Fibroblast of skin of left quadriceps (primary cell): ENCODE measurements around the gene ATG2B.

Experiments
- DNase-seq, 2 experiments: peaks; one replicate each; pipeline ENCODE4 v3.0.0-alpha.2; 2013; ENCODE audit warnings: low read depth in 2 of 2

The ATG2B gene

GRCh38 chr14:96309896-96310330 is 53.2 kb downstream of the ATG2B start:
- DNase-seq: no peak

- DNase-seq: no peak
Measured at GRCh38 chr14:96309133-96309895, 53.8 kb downstream of the ATG2B start.

- no peak for DNase-seq
Measured at GRCh38 chr14:96307434-96307833, 55.7 kb downstream of the ATG2B start.

DNA sequence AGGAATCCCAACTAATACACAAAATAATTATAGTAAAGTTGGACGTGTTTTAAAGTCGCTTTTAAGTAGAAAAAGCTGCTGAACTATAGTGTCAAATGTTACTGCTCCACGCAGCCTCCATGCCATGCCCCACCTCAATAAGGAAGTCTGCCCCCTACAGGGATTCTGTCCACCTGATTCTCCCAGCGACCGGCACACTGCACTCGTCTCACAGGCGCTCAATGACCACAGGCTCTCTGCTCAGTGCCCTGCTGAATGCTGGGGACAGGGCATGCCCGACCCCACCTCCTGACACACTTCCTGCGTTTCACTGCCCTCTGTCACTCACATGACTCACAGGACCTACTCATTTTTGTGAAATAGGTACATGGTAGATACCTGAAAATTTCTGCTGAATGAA is 58.2 kb downstream of the ATG2B start:
- DNase-seq: no peak

- DNase-seq: no peak
Measured at GRCh38 chr14:96303981-96304380, 59.2 kb downstream of the ATG2B start.

DNA sequence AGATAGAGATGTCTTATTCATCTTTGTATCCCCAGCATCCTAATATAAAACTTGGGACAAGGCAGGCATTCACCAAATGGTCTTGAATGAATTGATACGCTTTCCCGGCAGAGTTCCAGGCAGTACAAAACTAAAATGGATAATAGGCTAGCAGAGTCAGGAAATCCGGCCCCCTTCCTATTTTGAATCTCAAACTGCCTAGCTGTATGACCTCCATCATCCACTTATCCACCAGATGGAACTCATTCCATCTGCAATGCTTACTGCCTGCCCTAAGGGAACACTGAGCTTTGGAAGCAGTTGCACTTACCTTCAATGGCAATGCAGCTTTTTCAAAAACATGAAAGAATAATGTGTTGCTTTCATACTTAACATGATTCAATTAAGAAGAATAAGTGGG is 63.7 kb downstream of the ATG2B start:
- no peak for DNase-seq

DNA sequence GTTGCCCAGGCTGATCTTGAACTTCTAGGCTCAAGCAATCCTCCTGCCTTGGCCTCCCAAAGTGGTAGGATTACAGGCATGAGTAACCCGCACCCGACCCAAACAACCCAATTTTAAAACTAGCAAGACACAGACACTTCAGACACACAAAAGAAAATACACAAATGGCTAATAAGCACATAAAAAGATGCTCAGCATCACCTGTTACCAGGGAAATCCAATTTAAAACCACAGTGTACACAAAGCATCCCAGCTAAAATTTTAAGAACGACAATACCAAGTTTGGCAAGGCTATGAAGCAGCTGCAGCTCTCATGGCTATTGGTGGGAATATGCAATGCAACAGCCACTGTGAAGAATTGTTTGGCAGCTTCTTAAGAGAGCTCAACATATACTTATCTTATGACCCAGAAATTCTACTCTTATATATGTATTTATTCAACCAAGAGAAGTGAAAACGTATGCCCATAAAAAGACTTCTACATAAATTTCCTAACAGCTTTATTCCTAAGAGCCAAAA is 65.1 kb downstream of the ATG2B start:
- DNase-seq: no peak

GRCh38 chr14:96297000-96297399 is 66.1 kb downstream of the ATG2B start:
- no peak for DNase-seq

DNA sequence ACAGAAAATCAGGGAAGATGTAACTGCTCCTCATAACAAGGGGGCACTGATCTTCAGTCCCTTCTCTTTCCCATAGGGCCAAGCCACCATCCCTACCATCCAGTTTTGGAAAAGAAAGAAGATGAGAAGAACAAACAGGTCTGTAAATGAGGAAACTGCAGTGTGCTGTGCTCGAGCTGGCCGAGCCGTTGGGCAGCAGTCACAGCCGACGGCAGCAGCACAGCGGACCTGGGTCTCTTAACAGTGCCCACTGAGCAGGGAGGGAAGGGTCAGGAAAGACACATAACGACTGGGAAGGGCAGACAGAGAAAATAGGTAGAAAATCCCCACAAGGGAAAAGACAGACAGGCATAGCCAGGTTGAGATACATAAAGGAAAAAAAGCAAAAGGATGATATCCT is 68.9 kb downstream of the ATG2B start:
- DNase-seq: no peak

DNA sequence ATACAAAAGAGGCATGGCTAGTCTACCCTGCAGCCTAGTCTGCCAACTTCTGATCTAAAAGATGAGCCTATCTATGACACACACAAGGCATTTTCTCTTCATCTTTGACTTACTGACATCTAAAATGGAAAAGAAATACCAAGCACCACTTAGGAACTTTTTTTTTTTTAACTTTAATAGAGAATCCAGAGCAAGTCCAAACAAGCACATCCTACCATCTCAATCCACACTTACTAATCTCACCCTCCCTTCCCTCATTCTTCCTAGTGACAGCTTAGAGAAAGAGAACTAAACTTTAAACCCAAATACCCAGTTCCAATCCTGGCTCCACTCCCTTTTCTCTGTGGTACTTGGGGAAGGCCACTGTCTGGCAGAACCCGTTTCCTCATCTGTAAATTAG is 75.3 kb downstream of the ATG2B start:
- DNase-seq: no peak

GRCh38 chr14:96286251-96286650 is 76.9 kb downstream of the ATG2B start:
- no peak for DNase-seq

DNA sequence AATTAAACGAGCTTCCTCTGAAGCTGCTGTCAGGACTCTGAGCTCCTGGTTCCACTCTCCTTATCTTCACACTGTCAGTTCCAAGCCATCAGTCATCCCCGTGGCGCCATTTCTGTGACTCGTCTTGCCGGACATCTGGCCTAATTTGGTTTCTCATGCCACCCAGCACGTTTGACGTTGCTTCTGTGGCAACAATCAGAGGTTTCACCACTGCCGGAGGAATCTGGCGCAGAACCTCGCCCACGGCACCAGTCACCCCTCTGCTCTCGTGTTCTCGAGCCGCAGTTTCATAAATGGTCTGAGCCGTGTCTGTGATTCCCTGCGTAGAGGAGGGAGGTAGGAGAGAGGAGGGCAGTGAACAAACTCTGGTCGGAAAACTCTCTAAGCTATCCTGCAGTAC is 77.5 kb downstream of the ATG2B start:
- no peak for DNase-seq

- no peak for DNase-seq
Measured at GRCh38 chr14:96284430-96284829, 78.7 kb downstream of the ATG2B start.

- no peak for DNase-seq
Measured at GRCh38 chr14:96284008-96284407, 79.1 kb downstream of the ATG2B start.

GRCh38 chr14:96281486-96281885 is 81.7 kb downstream of the ATG2B start:
- DNase-seq: no peak

- DNase-seq: no peak
Measured at GRCh38 chr14:96280104-96280503, 83.0 kb downstream of the ATG2B start.

- DNase-seq: no peak
Measured at GRCh38 chr14:96279564-96279963, 83.6 kb downstream of the ATG2B start.

- DNase-seq: no peak
Measured at GRCh38 chr14:96277890-96278289, 85.3 kb downstream of the ATG2B start.

GRCh38 chr14:96275177-96276112 is 87.7 kb downstream of the ATG2B start:
- DNase-seq: peak in 1 of 2 experiments; percentile 53

- DNase-seq: peak; percentile 79 to 80
Measured at GRCh38 chr14:96274543-96274942, 88.6 kb downstream of the ATG2B start.

- no peak for DNase-seq
Measured at GRCh38 chr14:96274122-96274521, 89.0 kb downstream of the ATG2B start.

- no peak for DNase-seq
Measured at GRCh38 chr14:96273629-96274028, 89.5 kb downstream of the ATG2B start.
